Neural cell (in vitro differentiated cells): ENCODE measurements around the gene KIFC3. TPM values are rescaled to one million over a fixed set of nuclear protein-coding genes. Genes with fewer than 3 reads are reported as not detected.
"Not testable (repeated sequence)": the region's sequence is repeated elsewhere in the genome, so short reads cannot be mapped to it uniquely, and the experiment has no call there.

Experiments used
- H2AFZ ChIP-seq: fragments of 200-600, 300-800 bp; sonication (generic), shearing (Covaris generic); 2 replicates; pipeline ENCODE4 v1.6.0; 2014; ENCODE audit warnings: low read depth, mild to moderate bottlenecking, antibody characterized with exemption, low read length, moderate library complexity
- H3F3A ChIP-seq: fragments of 200-600 bp; shearing (Covaris generic); 2 replicates; pipeline ENCODE4 v1.6.1; 2016; ENCODE audit warnings: mild to moderate bottlenecking, moderate library complexity, mixed read lengths, antibody characterized with exemption, low read length; ENCODE audit not compliant: insufficient read depth, poor library complexity, severe bottlenecking
- H3K27ac ChIP-seq: fragments of 200-600, 300-800 bp; sonication (generic), shearing (Covaris generic); 2 replicates; pipeline ENCODE4 v1.5.1; 2014; ENCODE audit warnings: mild to moderate bottlenecking, low read length, moderate library complexity
- H3K27me3 ChIP-seq: fragments of 300-800, 200-600 bp; sonication (generic), shearing (Covaris generic); 2 replicates; pipeline ENCODE4 v1.6.0; 2014; ENCODE audit warnings: mild to moderate bottlenecking, low read depth, low read length, moderate library complexity; ENCODE audit not compliant: insufficient read depth
- H3K36me3 ChIP-seq: fragments of 300-800, 200-600 bp; sonication (generic), shearing (Covaris generic); 2 replicates; pipeline ENCODE4 v1.5.1; 2014; ENCODE audit warnings: mild to moderate bottlenecking, antibody characterized with exemption, low read length, moderate library complexity; ENCODE audit not compliant: insufficient read depth
- H3K4me2 ChIP-seq: fragments of 300-800, 200-600 bp; sonication (generic), shearing (Covaris generic); 2 replicates; pipeline ENCODE4 v1.6.0; 2014; ENCODE audit warnings: mild to moderate bottlenecking, low read length
- H3K4me3 ChIP-seq: fragments of 300-800, 200-600 bp; sonication (generic), shearing (Covaris generic); 2 replicates; pipeline ENCODE4 v1.5.1; 2014; ENCODE audit warnings: mild to moderate bottlenecking, low read length, moderate library complexity
- H3K79me2 ChIP-seq: fragments of 200-600 bp; shearing (Covaris generic); replicated peaks from 2 replicates; pipeline ENCODE4 v1.6.0; 2014; ENCODE audit warnings: mild to moderate bottlenecking, low read length, moderate library complexity; ENCODE audit not compliant: insufficient read depth
- H3K9ac ChIP-seq: fragments of 300-800, 200-600 bp; sonication (generic), shearing (Covaris generic); 2 replicates; pipeline ENCODE4 v1.6.1; 2016; ENCODE audit warnings: mild to moderate bottlenecking, low read length, mixed read lengths
- H3K9me2 ChIP-seq: fragments of 200-600 bp; shearing (Covaris generic); 2 replicates; pipeline ENCODE4 v1.6.1; 2016; ENCODE audit warnings: mild to moderate bottlenecking, low read length, mixed read lengths; ENCODE audit not compliant: insufficient read depth
- H3K9me3 ChIP-seq: fragments of 200-600, 300-800 bp; sonication (generic), shearing (Covaris generic); 2 replicates; pipeline ENCODE4 v1.6.1; 2016; ENCODE audit warnings: mild to moderate bottlenecking, mixed run types, low read length, moderate library complexity, mixed read lengths
- H4K20me1 ChIP-seq: fragments of 200-600 bp; shearing (Covaris generic); 2 replicates; pipeline ENCODE4 v1.6.1; 2016; ENCODE audit warnings: mild to moderate bottlenecking, mixed run types; ENCODE audit not compliant: insufficient read depth
- EP300 ChIP-seq: fragments of 450-650 bp; conservative IDR thresholded peaks from 2 replicates; pipeline ENCODE4 v1.6.1; 2014; ENCODE audit warnings: antibody characterized with exemption, mild to moderate bottlenecking, moderate library complexity; ENCODE audit not compliant: poor library complexity, severe bottlenecking
- EZH2 ChIP-seq: fragments of 200-600, 300-800 bp; shearing (Covaris generic), sonication (generic); IDR thresholded peaks from 2 replicates; pipeline ENCODE4 v1.6.1; 2014; ENCODE audit warnings: antibody characterized with exemption, low read length, borderline replicate concordance, mild to moderate bottlenecking; ENCODE audit not compliant: insufficient read depth, poor library complexity, severe bottlenecking
- MXI1 ChIP-seq: fragments of 450-650 bp; conservative IDR thresholded peaks from 2 replicates; pipeline ENCODE4 v1.6.1; 2014; ENCODE audit warnings: antibody characterized with exemption, mild to moderate bottlenecking; ENCODE audit not compliant: poor library complexity, severe bottlenecking
- POLR2AphosphoS5 ChIP-seq: IDR thresholded peaks from 2 replicates; pipeline ENCODE4 v1.6.1; 2012
- RAD21 ChIP-seq: fragments of 450-650 bp; conservative IDR thresholded peaks from 2 replicates; pipeline ENCODE4 v1.6.1; 2014; ENCODE audit warnings: antibody characterized with exemption, mild to moderate bottlenecking, moderate library complexity
- SMC3 ChIP-seq: fragments of 450-650 bp; conservative IDR thresholded peaks from 2 replicates; pipeline ENCODE4 v1.6.1; 2014; ENCODE audit warnings: antibody characterized with exemption, mild to moderate bottlenecking, moderate library complexity; ENCODE audit not compliant: poor library complexity
- TAF1 ChIP-seq: IDR thresholded peaks from 2 replicates; pipeline ENCODE4 v1.6.1; 2012; ENCODE audit warnings: low read depth
- polyA plus RNA-seq: library from polyadenylated mRNA; depleted of rRNA; stranded (reverse); fragments of >200 nt; gene quantifications from 2 replicates; pipeline ENCODE4 v1.2.3, GENCODE V29; 2014
- TF ChIP-seq, protein P1 (sequence below): IDR thresholded peaks from 2 replicates; pipeline ENCODE4 v1.6.1; 2012; ENCODE audit warnings: borderline replicate concordance
- TF ChIP-seq, protein P2 (sequence below): fragments of 450-650 bp; IDR thresholded peaks from 2 replicates; pipeline ENCODE4 v1.5.1; 2014; ENCODE audit warnings: antibody characterized with exemption, mild to moderate bottlenecking, moderate library complexity; ENCODE audit not compliant: poor library complexity, severe bottlenecking

KIFC3 gene
- polyA plus RNA-seq, 1 donor from 2014 or later: 29.7 TPM

DNA sequence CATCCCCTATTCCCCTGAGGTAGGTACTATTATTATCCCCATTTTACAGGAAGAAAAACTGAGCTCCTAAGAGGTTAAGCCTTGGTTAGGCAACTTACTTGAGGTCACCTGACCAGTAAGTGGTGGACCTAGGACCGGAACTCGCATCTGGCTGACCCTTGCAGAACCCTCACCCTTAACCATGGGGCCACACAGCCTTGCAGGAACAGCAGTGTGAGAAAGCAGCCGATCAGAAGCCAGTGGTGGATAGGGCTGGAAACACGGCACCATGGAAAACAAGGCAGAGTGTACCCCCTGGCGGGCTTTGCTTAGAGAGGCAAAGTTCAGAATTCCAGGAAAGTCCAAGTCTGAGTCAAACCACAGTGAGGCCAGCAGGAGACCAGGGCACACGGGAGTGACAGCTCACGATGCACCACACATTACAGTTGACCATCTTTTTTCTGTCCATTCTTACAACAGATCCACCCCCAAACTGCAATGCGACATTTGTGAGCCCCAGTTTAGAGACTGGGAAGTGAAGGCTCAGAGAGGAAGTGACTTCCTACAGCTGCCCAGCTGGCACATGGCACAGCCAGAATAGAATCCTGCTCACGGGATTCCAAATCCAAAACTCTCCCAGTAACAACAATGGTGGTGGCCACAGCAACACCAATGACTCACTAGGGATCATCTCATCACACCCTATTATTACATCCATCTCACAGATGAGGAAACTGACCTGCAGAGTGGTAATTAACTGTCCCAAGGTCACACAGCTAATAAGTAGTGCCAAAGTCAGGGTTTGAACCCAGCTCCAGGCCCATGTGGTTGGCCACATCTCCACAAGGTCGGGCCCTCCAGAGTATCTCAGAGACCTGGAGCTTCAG, 20.3 kb downstream of the KIFC3 start:
- H2AFZ ChIP-seq: no peak overlapping the region
- H3K9me3 ChIP-seq: no peaks in the 10 kb centered on the region
- H3K9me2 ChIP-seq: no peaks in the 10 kb centered on the region
- H3K4me2 ChIP-seq: no peak overlapping the region
- H3K9ac ChIP-seq: no peak overlapping the region
- H3K27ac ChIP-seq: no peak overlapping the region
- H3K79me2 ChIP-seq: no peaks in the 10 kb centered on the region
- H3F3A ChIP-seq: no peaks in the 10 kb centered on the region
- no peak for TF ChIP-seq TAF1
- TF ChIP-seq POLR2AphosphoS5: no peak
- no peak for TF ChIP-seq RAD21
- TF ChIP-seq SMC3: no peak
- no peak for TF ChIP-seq MXI1
- TF ChIP-seq EP300: no peak
- TF ChIP-seq, protein P1, sequence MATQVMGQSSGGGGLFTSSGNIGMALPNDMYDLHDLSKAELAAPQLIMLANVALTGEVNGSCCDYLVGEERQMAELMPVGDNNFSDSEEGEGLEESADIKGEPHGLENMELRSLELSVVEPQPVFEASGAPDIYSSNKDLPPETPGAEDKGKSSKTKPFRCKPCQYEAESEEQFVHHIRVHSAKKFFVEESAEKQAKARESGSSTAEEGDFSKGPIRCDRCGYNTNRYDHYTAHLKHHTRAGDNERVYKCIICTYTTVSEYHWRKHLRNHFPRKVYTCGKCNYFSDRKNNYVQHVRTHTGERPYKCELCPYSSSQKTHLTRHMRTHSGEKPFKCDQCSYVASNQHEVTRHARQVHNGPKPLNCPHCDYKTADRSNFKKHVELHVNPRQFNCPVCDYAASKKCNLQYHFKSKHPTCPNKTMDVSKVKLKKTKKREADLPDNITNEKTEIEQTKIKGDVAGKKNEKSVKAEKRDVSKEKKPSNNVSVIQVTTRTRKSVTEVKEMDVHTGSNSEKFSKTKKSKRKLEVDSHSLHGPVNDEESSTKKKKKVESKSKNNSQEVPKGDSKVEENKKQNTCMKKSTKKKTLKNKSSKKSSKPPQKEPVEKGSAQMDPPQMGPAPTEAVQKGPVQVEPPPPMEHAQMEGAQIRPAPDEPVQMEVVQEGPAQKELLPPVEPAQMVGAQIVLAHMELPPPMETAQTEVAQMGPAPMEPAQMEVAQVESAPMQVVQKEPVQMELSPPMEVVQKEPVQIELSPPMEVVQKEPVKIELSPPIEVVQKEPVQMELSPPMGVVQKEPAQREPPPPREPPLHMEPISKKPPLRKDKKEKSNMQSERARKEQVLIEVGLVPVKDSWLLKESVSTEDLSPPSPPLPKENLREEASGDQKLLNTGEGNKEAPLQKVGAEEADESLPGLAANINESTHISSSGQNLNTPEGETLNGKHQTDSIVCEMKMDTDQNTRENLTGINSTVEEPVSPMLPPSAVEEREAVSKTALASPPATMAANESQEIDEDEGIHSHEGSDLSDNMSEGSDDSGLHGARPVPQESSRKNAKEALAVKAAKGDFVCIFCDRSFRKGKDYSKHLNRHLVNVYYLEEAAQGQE: no peak
- TF ChIP-seq, protein P2, sequence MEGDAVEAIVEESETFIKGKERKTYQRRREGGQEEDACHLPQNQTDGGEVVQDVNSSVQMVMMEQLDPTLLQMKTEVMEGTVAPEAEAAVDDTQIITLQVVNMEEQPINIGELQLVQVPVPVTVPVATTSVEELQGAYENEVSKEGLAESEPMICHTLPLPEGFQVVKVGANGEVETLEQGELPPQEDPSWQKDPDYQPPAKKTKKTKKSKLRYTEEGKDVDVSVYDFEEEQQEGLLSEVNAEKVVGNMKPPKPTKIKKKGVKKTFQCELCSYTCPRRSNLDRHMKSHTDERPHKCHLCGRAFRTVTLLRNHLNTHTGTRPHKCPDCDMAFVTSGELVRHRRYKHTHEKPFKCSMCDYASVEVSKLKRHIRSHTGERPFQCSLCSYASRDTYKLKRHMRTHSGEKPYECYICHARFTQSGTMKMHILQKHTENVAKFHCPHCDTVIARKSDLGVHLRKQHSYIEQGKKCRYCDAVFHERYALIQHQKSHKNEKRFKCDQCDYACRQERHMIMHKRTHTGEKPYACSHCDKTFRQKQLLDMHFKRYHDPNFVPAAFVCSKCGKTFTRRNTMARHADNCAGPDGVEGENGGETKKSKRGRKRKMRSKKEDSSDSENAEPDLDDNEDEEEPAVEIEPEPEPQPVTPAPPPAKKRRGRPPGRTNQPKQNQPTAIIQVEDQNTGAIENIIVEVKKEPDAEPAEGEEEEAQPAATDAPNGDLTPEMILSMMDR: no peak
- H3K36me3 ChIP-seq: no peaks in the 10 kb centered on the region
- no peak overlapping the region for H3K4me3 ChIP-seq
- H4K20me1 ChIP-seq: no peaks in the 10 kb centered on the region
- no peaks in the 10 kb centered on the region for H3K27me3 ChIP-seq

GRCh38 chr16:57781349-57781740, 20.9 kb downstream of the KIFC3 start:
- Histone ChIP-seq H3F3A (no peaks in the 10 kb centered on the region), H3K79me2 (no peaks in the 10 kb centered on the region), H3K27me3 (no peaks in the 10 kb centered on the region), H3K4me2 (no peak overlapping the region), H3K27ac (no peak overlapping the region), H3K9ac (no peak overlapping the region), H3K4me3 (no peak overlapping the region), H3K9me2 (no peaks in the 10 kb centered on the region), H3K9me3 (no peaks in the 10 kb centered on the region), H4K20me1 (no peaks in the 10 kb centered on the region), H3K36me3 (no peaks in the 10 kb centered on the region), H2AFZ (no peak overlapping the region)
- no peak for TF ChIP-seq SMC3
- TF ChIP-seq RAD21: no peak
- TF ChIP-seq EP300: no peak
- TF ChIP-seq TAF1: no peak
- no peak for TF ChIP-seq MXI1
- TF ChIP-seq EZH2: no peak
- TF ChIP-seq, protein P2: no peak

DNA sequence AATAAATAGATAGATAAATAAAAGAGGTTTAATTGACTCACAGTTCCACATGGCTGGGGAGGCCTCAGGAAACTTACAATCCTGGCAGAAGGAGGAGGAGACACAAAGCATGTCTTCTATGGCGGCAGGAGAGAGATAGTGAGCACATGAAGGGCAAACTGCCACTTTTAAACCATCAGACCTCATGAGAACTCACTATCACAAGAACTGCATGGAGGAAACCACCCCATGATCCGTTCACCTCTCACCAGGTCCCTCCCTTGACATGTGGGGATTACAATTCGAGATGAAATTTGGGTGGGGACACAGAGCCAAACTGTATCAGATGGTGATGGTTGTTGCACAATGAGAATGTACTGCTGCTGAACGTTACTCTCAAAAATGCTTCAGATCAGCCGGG, 22.5 kb downstream of the KIFC3 start:
- H3F3A ChIP-seq, H2AFZ ChIP-seq, H3K4me3 ChIP-seq, H3K27ac ChIP-seq, H3K9me3 ChIP-seq, H3K9ac ChIP-seq, H3K79me2 ChIP-seq, H4K20me1 ChIP-seq, H3K9me2 ChIP-seq, H3K4me2 ChIP-seq, H3K27me3 ChIP-seq, H3K36me3 ChIP-seq: not testable (repeated sequence)
